GM18499 (cell line): ENCODE measurements around the gene KCNMB2.

ENCODE experiments used
- ATAC-seq: cut with Tn5 transposase; IDR thresholded peaks from one replicate; pipeline ENCODE4 v1.9.1; 2021; ENCODE audit warnings: moderate number of reproducible peaks; ENCODE audit not compliant: insufficient read depth, unreplicated experiment

KCNMB2 gene

DNA sequence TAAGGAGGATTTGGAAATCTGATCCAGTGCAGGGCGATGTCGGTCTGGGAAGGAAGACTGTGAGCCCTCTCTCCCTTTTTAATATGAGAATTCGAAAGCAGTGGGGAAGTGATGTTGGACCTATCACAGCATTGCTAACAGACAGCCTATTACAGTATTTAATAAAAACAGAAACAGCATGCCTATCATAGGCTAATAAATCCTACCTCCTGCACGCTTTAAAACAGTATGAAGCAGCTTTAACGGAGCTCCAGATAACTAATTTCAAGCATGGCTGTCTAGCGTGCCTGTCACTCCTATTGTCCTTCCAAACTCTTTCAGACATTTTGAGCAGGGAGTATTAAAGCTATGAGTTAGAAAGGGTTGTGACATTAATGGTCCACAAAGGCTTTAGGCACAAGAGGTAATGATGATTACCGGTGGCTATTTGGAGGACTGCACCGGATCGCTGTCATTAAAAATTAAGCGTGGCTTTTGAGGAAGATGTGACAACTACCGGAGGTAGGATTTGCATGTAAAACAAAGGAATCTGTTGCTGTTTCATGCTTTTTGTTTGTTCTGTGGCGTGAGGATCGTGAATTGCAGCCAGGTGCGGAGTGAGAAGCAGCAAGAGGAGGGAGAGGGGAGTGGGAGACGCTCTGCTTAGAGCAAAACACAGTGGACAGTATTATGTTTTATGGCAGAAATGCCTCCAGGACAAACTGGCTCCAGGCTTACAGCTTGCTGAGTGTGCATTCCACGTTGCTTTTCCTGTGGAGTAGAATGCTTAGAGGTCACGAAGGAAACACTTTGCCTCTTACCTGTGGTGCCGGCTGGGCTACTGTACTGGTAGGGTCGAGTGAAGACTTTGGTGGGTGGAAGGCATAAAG, at the start of gene KCNMB2:
TSS of gene KCNMB2 (plus strand) at position 226 of the 869 bp plus-strand sequence.
- ATAC-seq = no peak

GRCh38 chr3:178486903-178487302, 49.3 kb upstream of the KCNMB2 start:
- ATAC-seq = no peak

DNA sequence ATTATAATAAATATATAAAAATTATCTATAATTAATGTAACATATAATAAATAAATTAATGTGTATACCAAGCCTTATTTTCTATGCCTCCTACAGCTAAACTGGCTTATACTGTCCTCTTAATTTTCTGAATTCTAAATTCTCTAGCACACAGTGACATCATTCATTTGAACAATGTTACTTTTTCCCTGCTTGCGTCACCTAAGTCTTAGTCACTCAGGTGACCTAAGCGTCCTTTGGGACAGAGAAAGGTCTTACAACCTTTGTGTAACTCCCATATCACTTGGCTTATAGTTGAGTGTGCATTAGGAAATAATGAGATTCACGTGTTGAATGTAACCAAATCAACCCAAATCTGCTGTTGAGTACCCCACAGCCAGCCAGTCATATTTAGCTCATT, 48.5 kb upstream of the KCNMB2 start:
- ATAC-seq = no peak

DNA sequence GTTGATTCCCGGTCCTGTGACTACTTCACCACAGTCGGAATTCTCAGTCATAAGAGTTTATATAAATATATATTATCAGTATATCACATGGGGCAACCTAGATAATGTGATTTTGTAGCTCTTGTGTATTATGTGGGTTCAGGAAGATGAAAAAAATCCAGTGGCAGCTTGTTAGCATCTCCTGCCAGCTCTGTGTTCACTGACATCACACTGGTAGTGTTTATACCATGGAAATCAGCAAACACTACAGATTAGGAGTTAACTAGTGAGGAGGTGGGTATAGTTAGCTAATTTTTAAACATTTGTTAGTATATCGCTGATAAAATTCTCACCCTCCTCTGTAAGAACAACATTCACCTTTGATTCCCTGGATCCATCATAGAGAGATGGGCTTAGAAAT, 44.5 kb upstream of the KCNMB2 start:
- ATAC-seq = no peak

DNA sequence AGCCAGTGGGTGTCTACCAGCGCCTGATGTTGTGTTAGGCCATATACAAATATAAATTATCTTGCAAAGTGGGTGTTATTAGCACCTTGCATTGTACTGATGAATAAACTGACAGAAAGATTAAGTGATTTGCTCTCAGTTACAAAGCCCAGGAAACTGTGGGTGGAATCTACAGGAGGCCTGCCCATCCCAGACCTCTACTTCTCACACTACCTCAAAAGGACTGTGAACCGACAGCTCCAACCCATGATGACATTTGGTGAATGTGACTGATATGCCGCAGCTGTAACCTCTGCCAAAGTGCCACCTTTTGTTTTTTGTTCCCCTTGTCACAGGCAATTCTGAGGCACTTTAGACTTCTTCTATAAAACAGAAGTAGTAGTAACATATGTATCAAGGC, 43.7 kb upstream of the KCNMB2 start:
- ATAC-seq = no peak

DNA sequence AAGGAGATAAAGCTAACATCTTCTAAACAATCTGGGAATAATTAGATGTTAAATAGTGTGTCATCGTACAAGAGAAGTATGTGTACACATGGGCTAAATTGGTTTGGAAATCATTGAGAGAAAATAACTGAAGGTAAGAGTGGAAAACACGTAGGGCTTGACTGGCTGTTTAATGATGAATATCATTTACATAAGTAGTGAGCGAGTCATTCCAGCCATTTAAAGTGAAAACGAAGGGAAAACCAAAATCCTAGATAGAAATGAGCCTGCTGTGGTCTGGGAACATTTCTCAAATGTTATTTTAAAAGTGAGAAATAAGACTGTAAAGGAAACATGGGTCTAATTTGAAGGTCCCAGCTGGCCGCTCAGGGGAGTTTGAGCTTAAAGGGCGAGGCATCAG, 41.9 kb upstream of the KCNMB2 start:
- no peak for ATAC-seq

GRCh38 chr3:178496911-178497310, 39.3 kb upstream of the KCNMB2 start:
- ATAC-seq = no peak

- no peak for ATAC-seq
These were observed 37.4 kb upstream of the KCNMB2 start for GRCh38 chr3:178498871-178499270.

GRCh38 chr3:178500631-178501030, 35.6 kb upstream of the KCNMB2 start:
- no peak for ATAC-seq

DNA sequence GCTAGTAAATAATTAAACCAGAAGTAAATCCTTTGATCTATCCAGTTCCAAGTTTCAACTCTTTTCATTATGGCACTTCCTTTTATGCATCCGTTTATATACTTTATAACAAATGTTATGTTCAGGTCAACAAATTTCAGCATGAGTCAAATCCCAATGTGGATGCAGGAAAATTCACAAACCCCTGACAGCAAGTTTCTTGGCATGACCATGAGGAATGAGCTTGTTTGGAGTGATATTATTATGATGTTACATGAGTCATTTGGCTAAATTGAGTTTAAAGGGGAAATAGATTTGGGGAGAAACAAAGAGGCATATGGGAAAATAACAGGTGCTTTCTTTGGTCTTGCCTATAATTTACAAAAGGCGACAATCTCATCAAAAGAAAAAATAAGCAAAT, 32.1 kb upstream of the KCNMB2 start:
- ATAC-seq = no peak

DNA sequence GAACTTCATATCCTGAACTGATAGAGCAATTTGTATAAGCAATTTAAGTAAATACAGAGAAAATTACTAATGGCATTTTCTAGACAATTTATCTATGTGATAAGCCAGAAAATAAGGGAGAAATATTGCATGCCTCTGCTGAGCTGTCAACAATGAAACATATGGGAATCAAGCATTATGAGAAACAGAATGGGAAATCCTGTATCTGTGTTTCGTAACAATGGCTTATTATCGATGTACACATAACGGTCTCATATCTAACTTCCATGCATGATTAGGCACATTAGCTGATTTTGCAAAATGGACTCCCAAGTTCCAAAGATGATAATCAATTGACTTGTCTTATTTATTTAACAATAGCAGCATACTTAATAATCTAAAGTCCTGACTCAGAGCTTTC, 30.4 kb upstream of the KCNMB2 start:
- no peak for ATAC-seq

DNA sequence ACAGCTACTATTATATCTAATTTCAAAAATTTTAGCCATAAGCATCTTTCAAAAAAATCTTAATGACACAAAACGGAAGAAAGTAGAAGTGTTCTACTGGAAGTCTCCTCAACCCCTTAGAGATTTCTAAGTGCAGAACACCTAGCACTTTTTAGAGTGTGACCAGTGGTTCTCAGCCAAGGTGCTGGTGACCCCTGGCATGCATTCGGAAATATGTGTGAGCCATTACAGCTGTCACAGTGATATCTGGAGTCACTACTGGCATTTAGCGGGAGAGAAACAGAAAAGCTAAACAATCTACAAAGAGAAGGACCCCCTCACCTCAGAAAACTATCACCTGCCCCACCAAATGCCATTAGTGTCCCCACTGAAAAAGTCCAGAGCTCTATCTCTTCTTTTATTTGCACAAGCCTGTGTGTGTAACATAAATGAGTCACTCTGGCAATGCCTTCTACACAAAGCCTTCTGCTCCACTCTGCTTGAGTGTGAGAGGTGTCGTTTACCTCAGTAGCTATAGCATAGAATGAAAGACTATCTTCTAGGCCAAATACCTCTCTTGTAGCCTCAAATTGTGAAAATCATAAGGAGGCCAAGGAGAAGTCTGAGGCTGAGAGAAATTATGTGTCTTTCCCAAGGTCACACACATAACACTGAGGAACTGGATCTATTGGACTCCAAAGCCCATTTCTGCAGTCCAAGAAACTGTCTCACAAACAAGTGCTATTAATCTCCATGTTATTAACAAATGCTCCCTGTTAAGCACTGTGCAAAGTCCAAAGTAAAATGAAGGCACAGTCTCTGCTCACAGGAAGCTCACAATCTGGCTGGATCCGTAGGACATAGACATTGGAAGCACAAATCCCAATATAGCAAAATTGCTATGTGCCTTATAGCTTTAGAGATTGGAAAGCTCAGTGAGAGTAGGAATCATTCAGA, 28.5 kb upstream of the KCNMB2 start:
- ATAC-seq = no peak

DNA sequence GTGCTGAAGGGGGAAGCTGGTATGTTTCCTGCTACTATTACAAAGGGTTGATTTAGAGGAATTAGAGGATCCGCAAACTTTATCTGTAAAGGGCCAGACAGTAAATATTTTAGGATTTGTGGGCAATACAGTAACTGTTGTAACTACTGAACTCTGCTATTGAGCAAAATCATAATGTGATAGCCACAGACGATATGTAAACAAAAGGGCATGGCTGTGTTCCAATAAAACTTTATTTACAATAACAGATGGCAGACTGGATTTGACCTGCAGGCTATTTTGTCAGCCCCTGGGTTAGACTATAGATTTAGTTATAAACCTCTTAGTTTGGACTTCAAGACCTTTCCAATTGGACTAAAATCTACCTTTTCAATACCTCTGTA, 27.8 kb upstream of the KCNMB2 start:
- no peak for ATAC-seq

GRCh38 chr3:178510496-178510895, 25.7 kb upstream of the KCNMB2 start:
- ATAC-seq = no peak

DNA sequence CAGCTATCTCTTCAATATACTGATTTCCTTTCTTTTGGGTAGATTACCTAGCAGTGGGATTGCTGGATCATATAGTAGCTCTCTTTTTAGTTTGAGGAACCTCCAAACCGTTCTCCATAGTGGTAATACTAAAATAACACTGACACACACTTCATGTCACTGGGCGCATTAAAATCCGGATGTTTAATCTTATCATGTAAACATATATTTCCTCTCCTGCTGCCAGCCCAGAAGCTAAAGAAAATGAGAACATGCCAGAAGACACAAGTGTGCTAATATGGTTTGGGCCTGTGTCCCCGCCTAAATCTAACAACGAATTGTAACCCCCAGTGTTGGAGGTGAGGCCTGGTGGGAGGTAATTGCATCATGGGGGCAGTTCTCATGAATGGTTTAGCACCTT, 23.6 kb upstream of the KCNMB2 start:
- no peak for ATAC-seq

GRCh38 chr3:178513546-178514380, 22.5 kb upstream of the KCNMB2 start:
- ATAC-seq = no peak

DNA sequence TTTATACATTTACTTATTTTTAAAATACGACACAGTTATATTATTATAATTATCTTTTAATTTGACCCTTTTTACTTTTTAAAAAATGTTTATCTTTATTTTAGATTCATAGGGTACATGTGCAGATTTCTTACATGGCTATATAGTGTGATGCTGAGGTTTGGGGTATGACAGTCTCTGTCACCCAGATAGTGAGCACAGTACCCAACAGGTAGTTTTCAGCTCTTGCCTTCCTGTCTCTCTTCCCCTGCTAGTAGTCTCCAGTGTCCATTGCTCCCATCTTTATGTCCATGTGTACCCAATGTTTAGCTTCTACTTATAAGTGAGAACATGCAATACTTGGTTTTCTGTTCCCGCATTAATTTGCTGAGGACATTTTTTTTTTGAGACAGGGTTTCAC, 21.8 kb upstream of the KCNMB2 start:
- no peak for ATAC-seq

DNA sequence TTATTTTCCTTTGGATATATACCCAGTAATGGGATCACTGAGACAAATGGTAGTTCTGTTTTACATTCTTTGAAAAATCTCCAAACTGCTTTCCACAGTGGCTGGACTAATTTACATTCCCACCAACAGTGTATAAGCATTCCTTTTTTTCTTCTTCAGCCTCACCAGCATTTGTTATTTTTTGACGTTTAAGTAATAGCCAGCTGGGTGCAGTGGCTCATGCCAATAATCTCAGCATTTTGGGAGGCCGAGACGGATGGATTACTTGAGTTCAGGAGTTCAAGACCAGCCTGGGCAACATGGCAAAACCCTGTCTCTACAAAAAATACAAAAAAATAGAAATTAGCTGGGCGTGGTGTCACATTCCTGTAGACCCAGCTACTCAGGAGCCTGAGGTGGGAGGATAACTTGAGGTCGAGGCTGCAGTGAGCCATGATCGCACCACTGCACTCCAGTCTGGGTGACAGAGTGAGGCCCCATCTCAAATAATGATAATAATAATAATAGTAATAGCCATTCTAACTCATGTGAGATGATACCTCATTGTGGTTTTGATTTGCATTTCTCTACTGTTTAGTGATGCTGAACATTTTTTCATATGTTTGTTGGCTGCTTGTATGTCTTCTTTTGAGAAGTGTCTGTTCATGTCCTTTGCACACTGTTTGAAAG, 21.0 kb upstream of the KCNMB2 start:
- peak; percentile 25 for ATAC-seq

DNA sequence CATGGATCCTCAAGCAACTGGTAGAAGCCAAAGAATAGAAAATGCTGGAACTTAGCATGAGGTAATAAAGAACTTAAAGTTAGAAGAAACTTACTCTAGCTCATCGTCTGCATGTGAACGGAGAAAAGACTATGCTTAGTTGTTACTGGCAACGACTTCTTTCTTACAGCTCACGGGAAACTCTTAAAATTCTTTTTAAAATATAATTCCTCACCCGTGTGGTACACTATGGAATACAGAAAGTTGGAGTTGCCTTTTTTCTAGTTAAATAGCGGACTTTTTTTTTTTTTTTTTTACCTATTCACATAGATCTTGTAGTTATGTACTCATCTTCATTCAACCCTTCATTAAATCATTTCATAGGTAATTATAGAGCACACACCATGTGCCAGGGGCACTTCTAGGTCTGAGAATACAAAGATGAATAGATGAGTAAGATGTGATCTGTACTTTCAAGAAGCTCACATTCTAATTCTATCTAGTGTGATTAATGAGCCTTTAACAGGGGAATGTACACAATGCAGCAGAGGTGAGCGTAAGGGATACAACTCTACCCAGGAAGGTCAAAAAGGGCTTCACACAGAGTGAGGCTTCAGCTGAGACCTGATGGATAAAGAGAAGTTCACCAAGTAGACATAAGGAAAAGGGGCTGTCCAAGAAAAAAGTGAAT, 18.4 kb upstream of the KCNMB2 start:
- no peak for ATAC-seq
